Neural crest cell (in vitro differentiated cells): ENCODE data around the gene LIPG. TPM values are rescaled to one million over a fixed set of nuclear protein-coding genes. Genes with fewer than 3 reads are reported as not detected.

Experiments
- DNase-seq: peaks from one replicate; pipeline ENCODE4 v3.0.0; 2021; ENCODE audit warnings: low read depth, mixed read lengths, low spot score
- H3K27ac Mint-ChIP-seq: one replicate; pipeline ENCODE4 v1.8.0; 2021; ENCODE audit warnings: mild to moderate bottlenecking, mixed read lengths; ENCODE audit not compliant: unreplicated experiment
- H3K27me3 Mint-ChIP-seq: 2 replicates; pipeline ENCODE4 v1.8.0; 2021; ENCODE audit warnings: low read depth, mild to moderate bottlenecking, mixed read lengths
- H3K36me3 Mint-ChIP-seq: 2 replicates; pipeline ENCODE4 v1.8.0; 2021; ENCODE audit warnings: low read depth, mild to moderate bottlenecking, mixed read lengths
- H3K4me1 Mint-ChIP-seq: 2 replicates; pipeline ENCODE4 v1.8.0; 2021; ENCODE audit warnings: mixed read lengths
- H3K4me3 Mint-ChIP-seq: one replicate; pipeline ENCODE4 v1.8.0; 2021; ENCODE audit warnings: mild to moderate bottlenecking, mixed read lengths
- H3K9me3 Mint-ChIP-seq: 2 replicates; pipeline ENCODE4 v1.8.0; 2021; ENCODE audit warnings: mixed read lengths
- total RNA-seq: library from RNA; stranded (reverse); gene quantifications from 2 replicates; pipeline ENCODE4 v1.2.1, GENCODE V29; 2021
- TF ChIP-seq, protein P1 (sequence below): fragments of 200-600 bp; sonication (generic); conservative IDR thresholded peaks from 2 replicates; pipeline ENCODE4 v1.5.0; 2021; ENCODE audit warnings: antibody characterized with exemption, mild to moderate bottlenecking

The LIPG gene
- total RNA-seq, 1 donor from 2014 or later: 32.4 TPM

DNA sequence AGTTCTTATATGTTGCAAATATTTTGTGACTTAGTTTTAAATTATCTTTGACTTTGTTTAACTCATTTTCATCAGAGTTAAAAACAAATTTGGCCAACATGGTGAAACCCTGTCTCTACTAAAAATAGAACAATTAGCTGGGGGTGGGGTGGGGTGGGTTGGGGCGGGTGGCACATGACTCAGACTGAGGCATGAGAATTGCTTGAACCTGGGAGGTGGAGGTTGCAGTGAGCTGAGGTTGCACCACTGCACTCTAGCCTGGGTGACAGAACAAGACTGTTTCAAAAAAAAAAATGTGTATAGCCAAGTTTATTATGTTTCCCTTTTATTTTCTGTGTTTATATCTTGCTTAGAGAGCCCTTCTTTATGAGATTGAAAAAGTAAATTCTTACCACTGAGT is 14.2 kb upstream of the LIPG start:
- Mint-ChIP-seq H3K36me3 (no peaks in the 10 kb centered on the region), H3K4me1 (no peaks in the 10 kb centered on the region), H3K9me3 (no peaks in the 10 kb centered on the region), H3K27ac (no peak overlapping the region), H3K27me3 (no peaks in the 10 kb centered on the region), H3K4me3 (no peak overlapping the region)
- TF ChIP-seq, protein P1, sequence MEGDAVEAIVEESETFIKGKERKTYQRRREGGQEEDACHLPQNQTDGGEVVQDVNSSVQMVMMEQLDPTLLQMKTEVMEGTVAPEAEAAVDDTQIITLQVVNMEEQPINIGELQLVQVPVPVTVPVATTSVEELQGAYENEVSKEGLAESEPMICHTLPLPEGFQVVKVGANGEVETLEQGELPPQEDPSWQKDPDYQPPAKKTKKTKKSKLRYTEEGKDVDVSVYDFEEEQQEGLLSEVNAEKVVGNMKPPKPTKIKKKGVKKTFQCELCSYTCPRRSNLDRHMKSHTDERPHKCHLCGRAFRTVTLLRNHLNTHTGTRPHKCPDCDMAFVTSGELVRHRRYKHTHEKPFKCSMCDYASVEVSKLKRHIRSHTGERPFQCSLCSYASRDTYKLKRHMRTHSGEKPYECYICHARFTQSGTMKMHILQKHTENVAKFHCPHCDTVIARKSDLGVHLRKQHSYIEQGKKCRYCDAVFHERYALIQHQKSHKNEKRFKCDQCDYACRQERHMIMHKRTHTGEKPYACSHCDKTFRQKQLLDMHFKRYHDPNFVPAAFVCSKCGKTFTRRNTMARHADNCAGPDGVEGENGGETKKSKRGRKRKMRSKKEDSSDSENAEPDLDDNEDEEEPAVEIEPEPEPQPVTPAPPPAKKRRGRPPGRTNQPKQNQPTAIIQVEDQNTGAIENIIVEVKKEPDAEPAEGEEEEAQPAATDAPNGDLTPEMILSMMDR: no peak
- no peak for DNase-seq

GRCh38 chr18:49548229-49548636 is 13.6 kb upstream of the LIPG start:
- Mint-ChIP-seq H3K27me3 (no peaks in the 10 kb centered on the region), H3K9me3 (peaks cover 2% of the 10 kb centered on the region), H3K4me1 (no peaks in the 10 kb centered on the region), H3K36me3 (no peaks in the 10 kb centered on the region), H3K4me3 (no peak overlapping the region), H3K27ac (no peak overlapping the region)
- TF ChIP-seq, protein P1: no peak
- DNase-seq: no peak

- no peaks in the 10 kb centered on the region for H3K4me1 Mint-ChIP-seq
- DNase-seq: no peak
- H3K36me3 Mint-ChIP-seq: no peaks in the 10 kb centered on the region
- H3K9me3 Mint-ChIP-seq: peaks cover 3% of the 10 kb centered on the region
- H3K4me3 Mint-ChIP-seq: no peak overlapping the region
- no peaks in the 10 kb centered on the region for H3K27me3 Mint-ChIP-seq
- TF ChIP-seq, protein P1: no peak
- no peak overlapping the region for H3K27ac Mint-ChIP-seq
These were observed 11.1 kb upstream of the LIPG start for GRCh38 chr18:49550621-49551339.

- TF ChIP-seq, protein P1: no peak
- no peaks in the 10 kb centered on the region for H3K27me3 Mint-ChIP-seq
These were observed 8.9 kb upstream of the LIPG start for GRCh38 chr18:49553003-49553402.

GRCh38 chr18:49555641-49556040 is 6.2 kb upstream of the LIPG start:
- TF ChIP-seq, protein P1: no peak
- no peak for DNase-seq
- H3K9me3 Mint-ChIP-seq: peaks cover 3% of the 10 kb centered on the region
- no peak overlapping the region for H3K4me3 Mint-ChIP-seq
- peaks cover 4% of the 10 kb centered on the region for H3K4me1 Mint-ChIP-seq
- no peaks in the 10 kb centered on the region for H3K36me3 Mint-ChIP-seq
- H3K27me3 Mint-ChIP-seq: peaks cover 7% of the 10 kb centered on the region
- H3K27ac Mint-ChIP-seq: no peak overlapping the region

More at GRCh38 chr18:49553003-49553402, 8.9 kb upstream of the LIPG start:
- no peak overlapping the region for H3K4me3 Mint-ChIP-seq
- DNase-seq: no peak
- H3K9me3 Mint-ChIP-seq: peaks cover 3% of the 10 kb centered on the region
- no peak overlapping the region for H3K27ac Mint-ChIP-seq
- no peaks in the 10 kb centered on the region for H3K36me3 Mint-ChIP-seq
- no peaks in the 10 kb centered on the region for H3K4me1 Mint-ChIP-seq
